ENCODE results near the gene PAQR7. TPM values are rescaled to one million over a fixed set of nuclear protein-coding genes. Genes with fewer than 3 reads are reported as not detected.

Gene PAQR7
- 28.3 TPM for total RNA-seq

GRCh38 chr1:25875154-25875855 lies at the start of gene PAQR7:
PAQR7 (minus strand) TSS chr1:25875708; CDS start chr1:25863839, 11,869 bp downstream.

GRCh38 chr1:25905680-25906643 lies 30.5 kb upstream of the PAQR7 start, which contains the start of gene STMN1:
STMN1 (minus strand) TSS chr1:25906419; CDS start chr1:25904676, 1,743 bp downstream.

GRCh38 chr1:25858906-25859789 lies 16.4 kb downstream of the PAQR7 start, which contains the start of gene AUNIP:
AUNIP (minus strand) TSS chr1:25859457; CDS start chr1:25859357, 100 bp downstream.

GRCh38 chr1:25819491-25820246 lies 55.8 kb downstream of the PAQR7 start, which contains the start of gene MTFR1L:
MTFR1L (plus strand) TSS chr1:25819954; CDS start chr1:25823105, 3,151 bp downstream.

Small RNA genes lying within 50 kb of the gene (small RNA-seq; reads per million reads assigned to genes)
- gene AL033528.1 (ENCODE audit: low replicate concordance) (not detected), gene RF00019 (ENCODE audit: low replicate concordance) (not detected), gene SNRPFP2 (ENCODE audit: low replicate concordance) (not detected)

Other genes starting within 250 kb of the PAQR7 start
- gene SELENON, start 75.5 kb downstream of the PAQR7 start, total RNA-seq: 55.4 TPM
- 54.4 TPM for gene MTFR1L, start 55.8 kb downstream of the PAQR7 start, total RNA-seq
- gene AUNIP, start 16.3 kb downstream of the PAQR7 start, total RNA-seq: 1.2 TPM
- 125 TPM for gene STMN1, start 30.7 kb upstream of the PAQR7 start, total RNA-seq
- gene PAFAH2, start 122.4 kb upstream of the PAQR7 start, total RNA-seq: 22.0 TPM
- gene EXTL1, start 146.1 kb upstream of the PAQR7 start, total RNA-seq: 2.1 TPM
- gene SLC30A2, start 170.4 kb upstream of the PAQR7 start, total RNA-seq: 4.7 TPM
- gene TRIM63, start 191.9 kb upstream of the PAQR7 start, total RNA-seq: 9.4 TPM
- gene PDIK1L, start 236.1 kb upstream of the PAQR7 start, total RNA-seq: 10.5 TPM

All from metanephros (tissue), 2 donors.